Right kidney (tissue), 1 donor: ENCODE measurements around the gene GAS7.
A peak's percentile ranks its signal among the peaks of the same experiment; 100 is the strongest.
"Not testable (repeated sequence)": the region's sequence is repeated elsewhere in the genome, so short reads cannot be mapped to it uniquely, and the experiment has no call there.

Experiments used
- DNase-seq: peaks from one replicate; pipeline ENCODE4 v3.0.0-alpha.2; 2016

Gene GAS7

DNA sequence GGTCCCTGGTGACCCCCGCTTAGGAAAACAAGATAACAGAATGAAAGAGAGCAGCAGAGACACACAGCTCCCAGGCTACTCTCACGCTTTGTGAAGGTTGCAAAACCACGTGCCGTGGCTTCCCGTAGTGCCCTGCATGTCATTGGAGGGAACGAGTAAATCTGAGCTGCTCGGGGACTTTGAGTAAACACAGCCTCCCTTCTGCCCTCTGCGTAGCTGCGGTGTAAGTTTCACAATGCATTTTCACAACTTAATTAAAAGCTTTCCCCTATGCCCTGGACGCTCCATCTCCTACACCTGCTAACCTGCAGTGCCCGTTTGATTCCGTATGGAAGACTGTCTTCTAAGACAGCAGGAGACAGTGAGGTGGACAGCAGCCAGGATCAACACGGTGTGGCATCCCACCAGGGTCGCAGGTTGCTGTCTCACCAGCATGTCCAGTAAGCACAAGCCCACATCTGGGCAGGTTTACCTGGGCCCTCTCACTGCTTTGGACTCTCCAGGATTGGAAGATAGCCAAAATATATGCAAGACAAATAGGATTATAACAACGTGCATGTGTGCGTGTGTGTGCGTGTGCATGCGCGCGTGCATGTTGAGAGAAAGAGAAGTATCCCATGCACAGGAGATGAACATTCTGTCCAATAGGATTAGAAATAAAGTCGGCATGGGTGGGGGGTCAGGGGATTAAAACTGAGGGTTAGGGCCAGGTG is 177.0 kb downstream of the GAS7 start:
- DNase-seq: peak; percentile 49

DNA sequence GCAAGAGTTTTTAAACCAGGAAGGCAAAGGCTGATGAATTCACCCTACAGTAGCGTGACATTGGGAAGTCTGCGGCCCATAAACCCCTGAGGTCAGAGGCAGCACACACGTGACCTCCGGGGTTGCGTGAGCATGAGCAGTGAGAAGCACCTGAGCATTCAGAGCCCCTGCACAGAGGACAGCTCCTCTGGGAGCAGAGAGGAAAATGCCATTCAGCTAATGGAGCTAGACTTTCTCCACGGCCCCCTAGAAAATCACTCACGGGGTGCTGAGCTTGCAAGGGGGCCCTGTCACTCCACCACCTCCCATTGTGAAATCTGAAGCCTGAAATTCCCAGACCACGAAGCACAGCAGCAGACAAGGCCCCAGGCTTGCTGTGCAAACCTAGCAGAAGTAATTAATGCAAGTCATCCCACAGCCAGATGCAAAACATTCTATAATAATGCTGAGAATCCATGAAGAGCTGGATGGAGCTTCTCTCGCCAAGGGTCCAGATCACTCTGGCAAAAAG is 178.4 kb downstream of the GAS7 start:
- peak; percentile 51 for DNase-seq

DNA sequence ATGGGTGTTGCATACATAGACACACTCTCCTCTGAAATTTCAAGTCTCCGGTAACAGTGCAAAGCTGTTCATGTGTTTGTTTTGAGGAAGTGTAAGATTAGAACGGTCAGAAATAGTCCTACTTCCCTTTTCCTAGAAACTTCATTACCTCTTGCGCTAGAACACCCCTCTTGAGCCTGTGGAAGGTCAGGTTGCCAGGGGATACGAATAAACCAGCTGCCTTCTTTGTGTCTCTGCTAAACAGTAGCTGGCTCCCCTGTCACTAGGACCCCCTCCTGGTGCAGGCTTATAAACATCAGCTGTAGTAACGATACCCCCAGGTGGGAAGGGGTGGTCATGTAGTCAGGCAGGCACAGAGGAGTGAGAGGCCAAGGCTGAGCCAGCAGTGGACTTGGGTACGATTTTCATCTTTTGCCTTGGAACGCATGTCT is 179.9 kb downstream of the GAS7 start:
- DNase-seq: no peak

DNA sequence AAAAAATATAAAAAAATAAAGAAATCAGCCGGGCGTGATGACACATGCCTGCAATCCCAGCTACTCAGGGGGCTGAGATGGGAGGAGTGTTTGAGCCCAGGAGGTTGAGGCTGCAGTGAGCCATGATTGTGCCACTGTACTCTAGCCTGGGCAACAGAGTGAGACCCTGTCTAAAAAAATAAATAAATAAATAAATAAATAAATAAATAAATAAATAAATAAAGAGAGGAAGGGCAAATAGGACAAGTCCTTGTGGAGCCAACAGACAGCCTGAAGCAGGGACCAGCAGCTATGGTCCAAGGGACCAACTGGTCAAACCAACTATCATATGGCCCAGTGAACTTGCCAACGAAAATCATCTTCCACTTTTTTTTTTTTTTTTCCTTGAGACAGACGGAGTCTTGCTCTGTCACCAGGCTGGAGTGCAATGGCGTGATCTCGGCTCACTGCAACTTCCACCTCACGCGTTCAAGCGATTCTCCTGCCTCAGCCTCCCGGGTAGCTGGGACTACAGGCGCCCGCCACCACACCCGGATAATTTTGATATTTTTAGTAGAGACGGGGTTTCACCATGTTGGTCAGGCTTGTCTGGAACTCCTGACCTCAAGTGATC is 181.3 kb downstream of the GAS7 start:
- not testable (repeated sequence) for DNase-seq

GRCh38 chr17:10013365-10014112 is 184.9 kb downstream of the GAS7 start:
- no peak for DNase-seq

DNA sequence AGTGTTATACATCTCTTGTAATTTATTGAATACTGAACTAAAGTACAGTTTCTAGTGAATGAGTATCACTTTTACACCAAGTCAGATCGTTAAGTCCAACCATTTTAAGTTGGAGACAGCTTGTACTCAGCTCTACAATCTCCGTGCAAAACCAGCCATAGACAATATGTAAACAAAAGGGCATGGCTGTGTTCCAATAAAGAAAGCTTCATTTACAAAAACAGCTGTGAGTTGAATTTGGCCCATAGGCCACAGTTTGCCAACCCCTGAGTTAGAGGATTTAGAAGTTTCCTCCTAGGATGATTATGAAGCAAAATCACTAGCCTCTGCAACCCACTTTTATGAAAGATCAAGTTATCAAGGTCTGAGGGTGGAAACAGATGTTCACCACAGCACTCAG is 187.7 kb downstream of the GAS7 start:
- DNase-seq: no peak

DNA sequence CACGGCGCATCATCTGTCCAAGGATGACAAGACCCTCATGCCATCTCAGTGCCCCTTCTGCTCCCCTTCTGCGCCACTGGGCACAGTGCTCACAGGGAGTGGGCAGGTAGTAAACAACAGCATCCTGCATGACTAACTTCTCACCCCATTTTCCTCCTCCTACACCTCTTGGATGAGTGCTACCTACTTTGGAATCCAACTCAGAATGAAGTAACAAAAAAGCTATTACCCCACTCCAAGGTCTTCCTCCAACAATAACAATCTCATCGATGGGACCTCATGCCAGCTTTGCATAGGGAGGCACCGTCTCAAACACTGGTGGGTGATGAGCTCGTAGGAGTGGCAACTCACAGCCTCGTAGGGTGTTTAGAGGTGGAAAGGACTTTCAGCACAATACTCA is 194.7 kb downstream of the GAS7 start:
- DNase-seq: no peak

DNA sequence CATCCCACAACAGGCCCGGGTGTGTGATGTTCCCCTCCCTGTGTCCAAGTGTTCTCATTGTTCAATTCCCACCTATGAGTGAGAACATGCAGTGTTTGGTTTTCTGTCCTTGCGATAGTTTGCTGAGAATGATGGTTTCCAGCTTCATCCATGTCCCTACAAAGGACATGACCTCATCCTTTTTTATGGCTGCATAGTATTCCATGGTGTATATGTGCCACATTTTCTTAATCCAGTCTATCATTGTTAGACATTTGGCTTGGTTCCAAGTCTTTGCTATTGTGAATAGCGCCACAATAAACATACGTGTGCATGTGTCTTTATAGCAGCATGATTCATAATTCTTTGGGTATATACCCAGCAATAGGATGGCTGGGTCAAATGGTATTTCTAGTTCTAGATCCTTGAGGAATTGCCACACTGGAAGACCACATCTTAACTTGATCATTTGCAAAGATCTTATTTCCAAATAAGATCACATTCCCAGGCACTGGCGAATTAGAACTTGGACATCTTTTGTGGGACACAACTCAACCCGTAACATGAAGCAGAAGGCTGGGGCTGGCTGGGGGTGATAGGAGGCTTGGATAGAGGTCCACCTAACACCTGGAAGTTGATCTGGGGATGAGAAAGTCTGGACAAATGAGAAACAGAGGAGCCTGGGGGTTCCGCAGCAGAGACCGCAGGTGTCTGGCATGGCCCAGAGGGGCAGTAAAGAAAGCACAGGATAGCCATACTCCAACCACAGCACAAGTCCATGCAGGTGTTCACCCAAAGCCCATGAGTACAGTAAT is 195.6 kb downstream of the GAS7 start:
- not testable (repeated sequence) for DNase-seq

DNA sequence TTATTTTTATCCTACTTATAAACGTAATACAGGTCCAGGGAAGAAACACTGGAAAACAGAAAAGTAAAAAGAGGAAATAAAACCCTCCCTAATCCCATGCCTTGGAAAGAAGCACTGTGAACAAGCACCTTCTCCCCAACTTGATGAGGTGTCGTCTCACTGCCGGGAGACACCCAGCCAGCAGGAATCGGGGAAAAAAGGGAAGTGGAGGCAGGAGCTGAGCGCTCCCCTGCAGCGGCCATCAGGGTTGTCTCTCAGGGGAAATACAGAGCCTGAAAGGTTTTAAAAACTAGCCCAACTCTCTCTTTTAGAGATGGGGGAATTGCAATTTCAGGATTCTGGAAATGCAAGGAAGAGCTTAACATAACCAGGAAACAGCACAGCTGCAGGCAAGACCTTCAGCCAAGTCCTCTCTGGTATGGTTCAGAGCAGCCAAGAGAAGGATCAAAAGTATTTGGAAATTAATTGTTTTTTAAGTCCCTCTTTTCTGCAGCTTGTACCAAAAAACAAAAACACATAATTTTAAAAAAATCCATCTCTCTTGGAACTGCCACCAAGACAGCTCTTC is 197.0 kb downstream of the GAS7 start:
- DNase-seq: no peak

DNA sequence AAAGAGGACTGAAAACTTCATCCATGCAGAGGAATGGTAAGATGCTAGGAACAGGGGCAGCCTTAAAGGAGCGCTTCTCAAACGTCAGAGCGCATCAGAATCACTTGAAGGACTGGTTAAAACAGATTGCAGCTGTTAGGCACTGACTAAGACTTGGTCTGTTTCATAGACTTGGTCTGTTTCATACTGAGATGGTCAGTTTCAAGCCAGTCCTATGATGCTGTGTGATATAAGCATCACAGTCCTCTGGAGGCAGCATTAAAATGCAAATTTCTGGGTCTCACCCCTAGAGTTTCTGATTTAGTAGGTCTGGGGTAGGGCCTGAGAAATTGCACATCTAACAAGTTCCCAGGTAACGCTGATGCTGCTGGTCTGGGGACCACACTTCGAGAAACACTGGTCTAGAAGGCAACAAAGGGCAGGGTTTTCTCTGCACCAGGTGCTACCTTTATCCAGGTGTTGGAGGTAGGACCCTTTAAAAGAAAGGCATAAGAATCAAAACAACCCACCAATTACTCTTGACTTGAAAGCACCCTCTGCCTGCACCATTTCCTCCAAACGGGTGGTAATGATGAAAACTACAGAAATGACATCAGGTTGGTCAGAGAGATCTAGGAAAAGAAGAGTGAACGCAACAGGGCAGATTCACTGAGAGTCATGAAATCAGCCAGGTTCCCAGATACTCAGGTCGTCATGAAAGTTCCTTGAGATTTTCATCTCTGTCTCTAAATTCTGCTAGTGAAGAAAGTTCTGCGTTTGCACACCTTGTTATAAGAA is 198.3 kb downstream of the GAS7 start:
- DNase-seq: no peak

GRCh38 chr17:9998060-9998459 is 200.3 kb downstream of the GAS7 start:
- no peak for DNase-seq

GRCh38 chr17:9994761-9995160 is 203.6 kb downstream of the GAS7 start:
- DNase-seq: no peak

- no peak for DNase-seq
Measured at GRCh38 chr17:9991796-9992195, 206.6 kb downstream of the GAS7 start.

GRCh38 chr17:9991351-9991750 is 207.1 kb downstream of the GAS7 start:
- DNase-seq: no peak

- DNase-seq: no peak
Measured at GRCh38 chr17:9987779-9988585, 210.4 kb downstream of the GAS7 start.

DNA sequence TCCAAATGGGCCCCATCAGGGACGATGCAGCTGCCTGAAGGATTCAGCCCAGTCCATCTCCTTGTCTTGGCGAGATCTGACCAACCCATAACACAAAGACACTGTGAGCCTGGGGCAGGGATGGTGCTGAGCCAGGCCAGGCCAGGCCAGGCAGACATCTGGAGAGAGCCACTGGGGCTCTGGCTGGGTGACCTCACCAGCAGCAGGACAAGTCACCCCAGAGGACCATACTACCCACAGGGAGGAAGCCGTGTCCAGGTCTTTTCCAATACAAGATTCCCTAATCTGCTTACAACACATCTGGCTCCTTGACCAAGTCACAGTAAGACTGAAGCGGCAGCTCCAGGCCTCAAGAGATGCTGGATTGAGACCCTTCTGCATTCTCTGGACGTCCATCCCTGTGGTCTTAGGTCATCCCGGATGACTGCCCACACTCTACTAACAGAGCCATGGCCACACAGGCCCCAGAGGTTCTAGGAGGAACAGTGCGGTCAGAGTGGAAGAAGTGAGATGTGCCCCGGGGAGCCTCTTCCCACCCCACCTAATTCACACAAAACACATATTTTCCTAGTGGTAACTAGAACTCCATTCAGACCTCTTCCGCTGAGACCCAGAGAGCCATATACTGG is 211.5 kb downstream of the GAS7 start:
- DNase-seq: no peak

GRCh38 chr17:9985646-9986045 is 212.8 kb downstream of the GAS7 start:
- DNase-seq: no peak

DNA sequence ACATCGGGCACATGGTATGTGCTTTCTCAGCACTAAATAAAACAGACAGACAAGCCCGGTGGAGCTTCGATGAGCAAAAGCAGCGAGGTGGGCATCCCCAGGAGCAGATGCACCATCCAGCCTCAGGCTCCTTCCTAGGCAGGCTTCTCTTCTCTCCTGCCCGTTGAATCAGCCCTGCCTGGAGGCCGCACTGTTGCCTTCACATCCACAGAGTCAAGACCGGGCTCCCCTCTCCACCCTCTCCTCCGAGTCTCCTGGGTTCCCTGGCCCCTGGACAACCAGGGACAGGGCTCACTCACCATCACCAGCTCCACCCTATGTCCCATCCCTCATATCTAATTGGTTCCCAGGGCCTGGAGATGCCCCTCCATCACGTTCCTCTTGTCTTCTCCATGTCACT is 213.6 kb downstream of the GAS7 start:
- no peak for DNase-seq

- no peak for DNase-seq
Measured at GRCh38 chr17:9982159-9982558, 216.2 kb downstream of the GAS7 start.

GRCh38 chr17:9981344-9981915 is 217.0 kb downstream of the GAS7 start:
- DNase-seq: no peak
